Activated CD8-positive, alpha-beta memory T cell treated with anti-CD3 and anti-CD28 coated beads, Interleukin-2, amount 50 U/mL, for 24 hours (primary cell): Measurements from ENCODE around the gene MYO9A.

Source experiments
- DNase-seq: peaks from one replicate; pipeline ENCODE4 v3.0.0-alpha.2; 2020; ENCODE audit errors: extremely low read depth

The MYO9A gene

GRCh38 chr15:71957026-71957425 lies 160.9 kb downstream of the MYO9A start:
- no peak for DNase-seq

GRCh38 chr15:71951134-71951533 lies 166.8 kb downstream of the MYO9A start:
- no peak for DNase-seq

- DNase-seq: no peak
Measured at GRCh38 chr15:71945012-71945411, 172.9 kb downstream of the MYO9A start.

- DNase-seq: no peak
Measured at GRCh38 chr15:71943806-71944205, 174.1 kb downstream of the MYO9A start.

GRCh38 chr15:71939981-71940588 lies 177.9 kb downstream of the MYO9A start:
- DNase-seq: no peak

- no peak for DNase-seq
Measured at GRCh38 chr15:71937650-71938311, 180.2 kb downstream of the MYO9A start.

GRCh38 chr15:71934446-71934845 lies 183.5 kb downstream of the MYO9A start:
- no peak for DNase-seq

GRCh38 chr15:71932689-71933088 lies 185.3 kb downstream of the MYO9A start:
- DNase-seq: no peak

- no peak for DNase-seq
Measured at GRCh38 chr15:71931261-71931660, 186.7 kb downstream of the MYO9A start.

GRCh38 chr15:71925145-71925544 lies 192.8 kb downstream of the MYO9A start:
- DNase-seq: no peak

- DNase-seq: no peak
Measured at GRCh38 chr15:71921191-71921590, 196.8 kb downstream of the MYO9A start.

- no peak for DNase-seq
Measured at GRCh38 chr15:71920573-71920972, 197.4 kb downstream of the MYO9A start.

- no peak for DNase-seq
Measured at GRCh38 chr15:71916834-71917233, 201.1 kb downstream of the MYO9A start.

- no peak for DNase-seq
Measured at GRCh38 chr15:71914092-71914491, 203.9 kb downstream of the MYO9A start.

- no peak for DNase-seq
Measured at GRCh38 chr15:71899674-71900073, 218.3 kb downstream of the MYO9A start.

- DNase-seq: no peak
Measured at GRCh38 chr15:71893691-71894090, 224.3 kb downstream of the MYO9A start.

GRCh38 chr15:71892335-71892734 lies 225.6 kb downstream of the MYO9A start:
- no peak for DNase-seq

- DNase-seq: no peak
Measured at GRCh38 chr15:71891026-71891425, 226.9 kb downstream of the MYO9A start.

GRCh38 chr15:71889947-71890346 lies 228.0 kb downstream of the MYO9A start:
- DNase-seq: no peak

GRCh38 chr15:71889385-71889784 lies 228.6 kb downstream of the MYO9A start:
- no peak for DNase-seq

- no peak for DNase-seq
Measured at GRCh38 chr15:71888797-71889196, 229.2 kb downstream of the MYO9A start.

GRCh38 chr15:71885390-71885789 lies 232.6 kb downstream of the MYO9A start:
- DNase-seq: no peak

GRCh38 chr15:71883447-71883846 lies 234.5 kb downstream of the MYO9A start:
- no peak for DNase-seq

GRCh38 chr15:71880276-71880675 lies 237.7 kb downstream of the MYO9A start:
- DNase-seq: no peak
